HG02588 (cell line): ENCODE measurements around the gene HDAC9.

Experiments used
- ATAC-seq: cut with Tn5 transposase; IDR thresholded peaks from one replicate; pipeline ENCODE4 v1.9.1; 2021; ENCODE audit warnings: mild to moderate bottlenecking, moderate library complexity; ENCODE audit not compliant: unreplicated experiment

Gene HDAC9

GRCh38 chr7:18828260-18828993 is 332.9 kb downstream of the HDAC9 start:
- no peak for ATAC-seq

DNA sequence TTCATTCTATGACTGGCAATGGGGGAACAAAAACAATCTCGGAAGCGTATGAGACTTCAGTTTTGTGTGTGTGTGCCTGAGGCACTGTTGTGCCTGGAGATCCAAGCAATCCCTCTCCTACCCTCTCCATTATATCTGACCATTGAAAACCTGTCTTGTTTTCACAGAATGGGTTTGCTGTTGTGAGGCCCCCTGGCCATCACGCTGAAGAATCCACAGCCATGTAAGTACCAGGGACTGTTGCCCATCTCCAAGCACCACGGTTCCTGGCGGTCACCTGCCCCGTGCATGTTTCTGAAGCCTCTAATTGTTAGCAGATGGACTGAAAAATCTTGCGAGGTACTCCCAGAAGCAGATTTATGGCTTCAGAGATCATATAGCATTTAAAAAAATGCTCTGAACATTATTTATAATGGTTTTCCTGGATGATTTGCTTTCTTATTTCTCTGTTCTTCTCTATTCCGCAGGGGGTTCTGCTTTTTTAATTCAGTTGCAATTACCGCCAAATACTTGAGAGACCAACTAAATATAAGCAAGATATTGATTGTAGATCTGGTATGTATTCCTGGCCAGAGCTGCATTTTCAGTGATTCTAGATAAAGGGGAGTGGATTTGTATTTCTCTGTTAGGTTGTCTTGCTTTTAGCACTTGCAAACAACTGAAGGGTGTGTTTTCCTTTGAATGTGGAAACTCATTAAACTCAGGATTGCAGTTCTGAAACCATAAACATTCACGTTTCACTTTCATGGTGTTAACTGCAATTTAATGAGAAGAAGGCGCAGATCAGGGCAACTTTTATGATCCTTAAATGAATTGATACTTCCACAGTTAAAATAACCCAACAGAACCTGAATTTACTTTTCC is 333.7 kb downstream of the HDAC9 start:
- no peak for ATAC-seq

DNA sequence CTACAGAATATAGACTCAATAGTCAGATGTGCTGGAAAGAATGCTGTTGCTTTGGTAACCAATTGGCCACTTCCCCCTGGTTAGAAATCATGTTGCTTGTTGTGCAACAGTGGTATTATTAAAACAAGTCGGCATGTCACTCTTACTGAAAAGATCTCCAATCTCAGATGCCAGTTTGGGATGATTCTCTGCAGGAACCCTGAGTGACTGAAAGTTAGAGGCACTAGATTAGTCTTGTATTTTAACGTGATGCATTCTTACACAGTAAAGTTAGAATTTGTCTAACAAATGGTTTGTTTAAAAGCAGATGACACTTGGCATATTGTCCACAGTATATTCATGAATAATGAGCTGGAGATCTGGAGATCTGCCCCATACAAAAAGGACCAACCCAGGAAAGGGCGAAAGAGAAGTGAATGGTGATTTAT is 334.3 kb downstream of the HDAC9 start:
- ATAC-seq: no peak

DNA sequence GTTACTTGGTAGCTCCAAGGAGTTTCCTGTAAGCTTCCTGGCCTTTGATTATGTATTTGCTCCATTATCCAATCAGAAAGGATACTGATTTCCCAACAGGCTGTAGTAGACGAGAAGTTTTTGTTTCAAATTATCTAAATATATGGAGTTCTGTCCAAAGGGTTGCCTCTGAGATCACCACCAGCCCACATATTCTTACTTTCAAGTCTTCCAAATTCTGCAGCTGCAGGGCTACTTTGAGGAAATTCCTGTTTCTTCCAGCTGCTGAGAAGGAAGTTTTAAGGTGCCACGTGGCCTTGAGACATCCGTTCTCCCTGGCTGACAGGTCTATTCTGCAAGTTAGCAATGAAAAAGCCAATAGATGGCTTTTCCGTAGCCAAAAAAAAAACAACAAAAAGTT is 335.9 kb downstream of the HDAC9 start:
- no peak for ATAC-seq

- no peak for ATAC-seq
Measured at GRCh38 chr7:18831943-18832342, 336.4 kb downstream of the HDAC9 start.

DNA sequence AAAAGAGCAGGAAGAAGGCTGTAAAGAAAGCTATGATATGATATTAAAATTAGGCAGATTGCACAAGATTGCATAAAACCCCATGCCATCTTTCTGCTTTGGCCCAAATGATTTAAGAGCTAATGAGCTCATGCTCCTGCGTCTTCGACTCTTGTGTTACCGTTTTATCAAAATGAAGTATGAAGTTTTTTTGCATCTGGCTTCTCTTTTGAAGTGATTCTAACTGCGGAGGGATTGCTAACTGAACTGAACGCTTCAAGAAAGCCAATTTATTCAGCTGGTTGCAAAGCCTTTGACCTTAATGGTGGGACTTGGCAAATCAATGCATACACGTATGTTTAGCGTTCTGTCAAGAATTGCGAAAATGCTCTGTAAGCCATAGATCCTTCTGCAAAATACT is 339.0 kb downstream of the HDAC9 start:
- ATAC-seq: no peak

GRCh38 chr7:18835001-18835690 is 339.6 kb downstream of the HDAC9 start:
- ATAC-seq: no peak

DNA sequence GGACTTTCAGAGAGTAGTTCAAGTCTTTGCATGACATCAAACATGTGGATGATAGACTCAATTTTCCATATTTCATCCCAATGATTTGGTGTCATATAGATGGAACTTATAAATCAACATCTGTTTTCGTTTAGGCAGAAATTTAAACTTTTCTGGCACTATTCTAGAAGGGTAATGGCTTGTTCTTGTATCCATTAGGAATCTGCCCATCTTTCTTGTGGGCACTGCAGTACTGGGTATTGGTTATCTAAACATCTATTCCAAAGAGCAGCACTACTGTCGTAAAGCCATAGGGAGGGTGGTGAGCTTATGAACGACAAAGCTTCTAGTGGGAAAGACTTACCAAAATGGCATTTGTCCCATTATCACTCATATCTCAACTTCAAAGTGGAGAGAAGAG is 348.4 kb downstream of the HDAC9 start:
- ATAC-seq: no peak

DNA sequence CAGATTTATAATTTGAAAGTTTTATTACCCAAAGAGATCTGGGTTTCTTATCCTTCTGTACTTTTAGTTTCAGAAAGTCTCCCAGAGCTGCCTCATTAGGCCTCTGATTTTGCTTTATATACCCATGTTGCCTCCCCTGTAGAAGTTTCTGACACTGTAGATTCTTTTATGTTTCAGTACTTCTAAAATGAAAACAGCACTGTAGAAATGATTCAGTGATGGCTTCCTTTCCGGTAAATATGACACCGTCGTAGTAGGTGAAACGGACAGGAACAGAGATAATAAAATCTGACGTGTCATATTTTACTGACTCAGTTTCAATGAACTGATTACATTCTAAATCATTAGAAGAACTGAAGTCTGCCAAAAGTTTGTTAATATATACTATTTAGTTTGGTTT is 349.2 kb downstream of the HDAC9 start:
- ATAC-seq: no peak

GRCh38 chr7:18845700-18846099 is 350.2 kb downstream of the HDAC9 start:
- ATAC-seq: no peak

DNA sequence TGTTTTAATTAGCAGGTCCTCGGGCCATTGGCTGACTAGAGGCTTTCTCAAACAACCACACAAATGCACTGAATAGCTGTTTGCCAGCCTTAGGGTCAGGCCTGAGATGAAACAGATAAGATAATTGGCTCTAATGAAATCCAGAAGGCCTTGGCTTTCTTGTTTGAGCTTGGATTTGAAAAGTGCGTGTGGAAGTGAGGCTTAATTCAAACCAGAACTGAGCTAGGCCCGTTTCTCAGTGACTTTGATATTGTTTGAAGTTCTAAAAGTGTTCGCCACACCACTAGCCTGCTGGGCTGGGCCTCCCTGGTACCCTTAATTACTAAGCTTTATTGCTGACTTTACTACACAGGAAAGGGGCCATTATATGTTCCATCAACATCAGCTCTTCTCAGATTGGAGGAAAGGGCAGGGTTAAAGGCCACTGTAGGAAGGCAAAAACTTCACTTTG is 351.2 kb downstream of the HDAC9 start:
- no peak for ATAC-seq

- no peak for ATAC-seq
Measured at GRCh38 chr7:18849130-18849529, 353.6 kb downstream of the HDAC9 start.

DNA sequence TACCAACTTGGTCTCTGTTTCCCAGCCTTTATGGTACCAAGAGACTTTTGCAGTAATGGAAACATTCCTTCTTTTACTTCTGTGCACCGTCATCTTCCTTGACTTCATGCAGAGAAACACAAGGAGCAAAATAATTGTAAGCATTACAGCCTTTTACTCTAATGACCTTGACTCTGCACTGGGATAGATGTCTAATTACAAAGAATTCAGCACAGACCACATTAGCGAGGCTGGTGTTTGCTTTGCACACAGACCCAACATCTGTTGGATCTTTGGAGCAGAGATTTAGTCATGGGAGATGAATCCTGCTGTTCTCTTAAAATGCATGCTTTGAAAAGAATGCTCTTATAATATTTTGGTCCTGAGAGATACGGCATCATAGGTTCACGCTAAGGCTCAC is 360.2 kb downstream of the HDAC9 start:
- no peak for ATAC-seq

GRCh38 chr7:18858232-18858631 is 362.7 kb downstream of the HDAC9 start:
- ATAC-seq: no peak

- no peak for ATAC-seq
Measured at GRCh38 chr7:18859318-18859717, 363.8 kb downstream of the HDAC9 start.

DNA sequence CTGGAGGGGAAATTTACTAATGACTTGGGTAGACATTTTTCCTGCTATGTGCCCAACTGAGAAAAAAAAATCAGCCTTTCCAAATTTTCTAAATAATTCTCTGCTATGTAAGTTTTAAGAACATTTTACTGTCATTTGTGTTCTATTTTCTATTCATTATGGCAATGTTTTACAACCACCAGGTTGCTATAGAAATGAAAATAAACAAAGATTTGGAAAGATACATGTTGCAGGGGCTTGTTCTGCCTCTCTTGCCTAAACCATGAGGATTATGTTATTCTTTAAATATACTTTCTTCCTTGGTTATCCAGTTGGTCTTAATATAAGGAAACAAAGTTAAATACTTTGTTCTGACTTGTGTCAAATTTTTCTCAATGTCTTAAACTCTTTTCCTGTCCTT is 364.7 kb downstream of the HDAC9 start:
- ATAC-seq: no peak

- ATAC-seq: peak; percentile 82
Measured at GRCh38 chr7:18861514-18862118, 366.1 kb downstream of the HDAC9 start.

- no peak for ATAC-seq
Measured at GRCh38 chr7:18864967-18865366, 369.4 kb downstream of the HDAC9 start.

DNA sequence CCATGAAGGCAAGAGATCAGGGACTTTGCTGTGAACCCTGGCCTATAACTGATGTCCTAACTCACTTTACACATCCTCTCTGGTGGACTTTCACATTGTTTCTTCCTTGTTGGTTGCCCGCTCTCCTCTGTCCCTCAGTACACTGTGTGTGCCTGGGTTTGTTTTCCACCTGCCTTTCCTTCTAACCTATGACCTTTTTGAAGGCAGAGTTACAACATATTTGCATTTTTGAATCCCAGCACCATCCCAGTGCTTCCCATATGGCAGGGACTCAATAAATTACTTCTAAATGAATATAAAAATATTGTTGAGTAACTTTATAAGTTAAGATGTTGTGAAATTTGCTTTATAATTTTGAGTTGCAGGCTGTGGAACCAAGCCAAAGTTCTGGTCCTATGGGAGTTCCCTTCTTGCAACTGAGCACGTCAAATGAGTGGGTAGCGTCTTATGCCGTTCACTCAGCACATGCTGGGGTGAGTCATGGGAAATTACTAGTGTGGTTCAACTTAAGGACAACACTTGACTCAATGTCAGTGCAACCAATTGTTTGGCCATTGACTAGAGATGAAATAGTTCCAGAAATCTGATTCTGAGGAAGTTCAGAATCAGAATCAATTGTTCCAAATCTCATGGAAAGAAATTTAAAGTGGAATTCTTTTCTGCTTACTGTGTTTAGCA is 370.9 kb downstream of the HDAC9 start:
- ATAC-seq: peak; percentile 91

- no peak for ATAC-seq
Measured at GRCh38 chr7:18872344-18872743, 376.8 kb downstream of the HDAC9 start.
